ENCODE data around the gene RBM15B.

Gene RBM15B

DNA sequence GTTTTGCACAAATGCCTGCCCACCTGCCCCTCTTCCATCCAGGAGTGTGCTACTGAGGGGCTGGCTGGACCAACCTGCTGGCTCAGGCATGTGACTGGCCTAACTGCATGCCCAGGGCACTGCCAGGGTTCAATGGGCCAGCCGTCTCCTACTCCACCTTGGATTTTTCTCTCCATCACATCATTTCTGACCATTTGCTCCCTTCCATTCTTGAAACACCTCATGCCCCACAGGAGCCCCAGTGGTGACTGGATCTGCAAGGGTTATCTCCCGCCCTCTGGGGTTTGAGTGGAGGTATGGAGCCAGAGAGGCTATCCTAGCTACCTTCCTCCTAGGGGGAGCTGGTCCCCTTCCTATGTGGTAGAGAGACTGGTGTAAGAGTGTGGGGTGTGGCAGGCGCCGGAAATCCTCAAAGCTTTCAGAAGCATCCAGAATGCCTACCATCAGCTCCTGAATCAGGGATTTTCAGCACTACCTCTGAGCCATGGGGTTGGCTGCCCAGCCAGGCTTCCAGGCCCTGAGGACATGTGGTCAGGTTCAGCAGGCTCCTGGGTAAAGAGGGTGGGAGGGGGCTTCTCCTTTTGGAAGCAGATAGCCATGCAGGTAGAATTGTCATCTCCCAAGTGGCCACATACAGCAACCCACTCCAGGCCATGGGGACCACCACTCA lies 8.9 kb upstream of the RBM15B start:
- TF ChIP-seq, protein P1, sequence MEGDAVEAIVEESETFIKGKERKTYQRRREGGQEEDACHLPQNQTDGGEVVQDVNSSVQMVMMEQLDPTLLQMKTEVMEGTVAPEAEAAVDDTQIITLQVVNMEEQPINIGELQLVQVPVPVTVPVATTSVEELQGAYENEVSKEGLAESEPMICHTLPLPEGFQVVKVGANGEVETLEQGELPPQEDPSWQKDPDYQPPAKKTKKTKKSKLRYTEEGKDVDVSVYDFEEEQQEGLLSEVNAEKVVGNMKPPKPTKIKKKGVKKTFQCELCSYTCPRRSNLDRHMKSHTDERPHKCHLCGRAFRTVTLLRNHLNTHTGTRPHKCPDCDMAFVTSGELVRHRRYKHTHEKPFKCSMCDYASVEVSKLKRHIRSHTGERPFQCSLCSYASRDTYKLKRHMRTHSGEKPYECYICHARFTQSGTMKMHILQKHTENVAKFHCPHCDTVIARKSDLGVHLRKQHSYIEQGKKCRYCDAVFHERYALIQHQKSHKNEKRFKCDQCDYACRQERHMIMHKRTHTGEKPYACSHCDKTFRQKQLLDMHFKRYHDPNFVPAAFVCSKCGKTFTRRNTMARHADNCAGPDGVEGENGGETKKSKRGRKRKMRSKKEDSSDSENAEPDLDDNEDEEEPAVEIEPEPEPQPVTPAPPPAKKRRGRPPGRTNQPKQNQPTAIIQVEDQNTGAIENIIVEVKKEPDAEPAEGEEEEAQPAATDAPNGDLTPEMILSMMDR (IDR thresholded peaks at IDR 0.05; ENCODE audit: control insufficient read depth, insufficient read depth, low read depth, low read length, missing control alignments), result no peak
- DNase-seq (ENCODE audit: low read depth), result no peak
- H3K4me3 ChIP-seq (ENCODE audit: control insufficient read depth, low read depth, low read length), result no peak overlapping the region

DNA sequence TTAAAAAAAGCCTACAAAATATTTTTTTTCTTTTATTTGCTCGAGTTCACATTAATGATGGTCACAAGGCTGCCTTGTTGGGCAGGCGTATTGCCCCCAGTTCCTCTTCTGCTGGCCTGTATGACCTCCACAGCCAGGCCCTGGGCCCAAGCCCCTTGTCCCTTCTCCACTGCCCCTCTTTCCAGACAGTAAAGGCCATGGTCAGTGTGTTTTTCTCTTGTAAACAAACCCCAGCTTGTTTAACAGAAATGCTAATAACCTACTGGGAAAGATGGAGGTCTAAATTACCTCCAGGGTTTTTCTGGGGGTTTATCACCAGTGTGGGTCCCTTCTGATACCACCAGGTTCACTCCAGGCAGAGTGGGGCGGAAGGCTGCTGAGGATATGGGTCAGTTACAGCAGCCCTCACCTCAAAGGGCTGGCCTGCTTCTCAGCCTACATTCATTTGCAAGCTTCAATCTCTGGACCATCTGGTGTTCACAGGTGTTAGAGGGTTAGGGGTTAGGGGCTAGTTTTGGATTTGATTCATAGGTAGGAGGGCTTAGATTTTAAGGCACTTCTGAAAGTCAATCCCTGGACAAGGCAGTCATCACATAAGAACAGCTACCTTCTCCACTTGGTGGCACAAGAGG lies 8.0 kb upstream of the RBM15B start:
- DNase-seq (ENCODE audit: low read depth), result no peak
- TF ChIP-seq, protein P1 (IDR thresholded peaks at IDR 0.05; ENCODE audit: control insufficient read depth, insufficient read depth, low read depth, low read length, missing control alignments), result no peak
- H3K4me3 ChIP-seq (ENCODE audit: control insufficient read depth, low read depth, low read length), result no peak overlapping the region

DNA sequence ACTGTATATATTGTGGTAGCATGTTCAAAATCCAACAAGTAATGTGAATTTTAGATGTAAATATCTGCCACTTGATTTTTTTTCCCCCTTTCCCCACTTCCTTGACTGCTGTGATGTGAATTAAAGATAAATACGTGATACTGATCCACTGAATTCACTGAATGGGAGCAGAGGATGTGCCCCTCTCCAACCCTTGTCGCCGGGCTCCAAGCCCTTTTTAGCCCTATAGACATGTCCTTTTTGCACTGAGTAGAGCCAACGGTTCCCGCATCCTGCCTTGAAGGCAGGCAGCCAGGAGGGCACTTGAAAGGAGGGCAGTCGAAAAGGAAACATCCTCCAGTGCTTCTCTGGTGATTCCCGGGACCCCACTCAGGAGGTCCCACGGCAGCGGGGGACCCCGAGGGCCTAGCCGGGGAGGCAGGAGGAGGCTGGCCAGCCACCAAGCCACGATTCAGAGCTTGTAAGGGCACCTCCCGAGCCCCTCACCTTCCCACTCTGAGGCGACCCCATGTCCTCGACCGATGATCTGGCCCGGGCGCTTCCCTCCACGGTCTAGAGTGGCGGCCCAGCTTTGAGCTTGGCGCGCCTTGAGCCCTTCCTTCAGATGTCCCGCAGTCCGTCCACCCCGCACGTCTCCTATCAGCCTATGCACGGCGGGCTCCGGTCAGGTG lies 6.9 kb upstream of the RBM15B start:
- DNase-seq (ENCODE audit: low read depth), result no peak
- TF ChIP-seq, protein P1 (IDR thresholded peaks at IDR 0.05; ENCODE audit: control insufficient read depth, insufficient read depth, low read depth, low read length, missing control alignments), result no peak
- H3K4me3 ChIP-seq (ENCODE audit: control insufficient read depth, low read depth, low read length), result peak overlapping the region; percentile 92

DNA sequence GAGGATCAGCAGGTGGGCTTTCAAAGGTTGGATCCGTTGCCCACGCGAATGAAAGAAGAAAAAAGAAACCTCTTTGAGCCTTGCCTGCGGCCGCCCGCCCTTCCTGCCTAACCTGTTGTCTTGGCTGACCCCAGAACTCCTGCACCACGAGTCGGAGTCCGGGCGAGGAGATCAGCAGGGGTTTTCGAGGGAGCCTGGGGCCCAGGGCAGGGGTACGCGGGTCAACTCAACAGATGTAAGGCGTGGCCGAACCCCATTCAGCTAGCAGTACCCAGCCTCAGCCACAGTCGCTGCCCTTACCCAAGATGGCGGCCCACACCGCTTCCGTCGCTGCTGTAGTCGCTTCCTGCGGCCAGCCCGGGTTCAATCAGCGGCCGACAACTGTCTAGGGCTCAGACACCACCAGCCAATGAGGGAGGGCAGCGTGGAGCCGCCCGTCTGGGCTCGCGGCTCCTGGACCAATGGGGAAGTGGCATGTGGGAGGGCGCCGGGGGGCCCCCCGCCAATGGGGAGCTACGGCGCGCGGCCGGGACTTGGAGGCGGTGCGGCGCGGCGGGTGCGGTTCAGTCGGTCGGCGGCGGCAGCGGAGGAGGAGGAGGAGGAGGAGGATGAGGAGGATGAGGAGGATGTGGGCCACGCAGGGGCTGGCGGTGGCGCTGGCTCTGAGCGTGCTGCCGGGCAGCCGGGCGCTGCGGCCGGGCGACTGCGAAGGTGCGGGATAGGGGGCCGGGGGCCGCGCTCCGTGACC lies 6.2 kb upstream of the RBM15B start, which contains the start of gene MANF:
Gene MANF (plus strand): TSS at position 566 of the 748 bp plus-strand sequence. CDS start 52 bp downstream, at position 618.
- DNase-seq (ENCODE audit: low read depth), result peak; percentile 88
- peak within 1 kb of the TSS; percentile 92 for H3K4me3 ChIP-seq (ENCODE audit: control insufficient read depth, low read depth, low read length)
- TF ChIP-seq, protein P1 (IDR thresholded peaks at IDR 0.05; ENCODE audit: control insufficient read depth, insufficient read depth, low read depth, low read length, missing control alignments), result no peak

DNA sequence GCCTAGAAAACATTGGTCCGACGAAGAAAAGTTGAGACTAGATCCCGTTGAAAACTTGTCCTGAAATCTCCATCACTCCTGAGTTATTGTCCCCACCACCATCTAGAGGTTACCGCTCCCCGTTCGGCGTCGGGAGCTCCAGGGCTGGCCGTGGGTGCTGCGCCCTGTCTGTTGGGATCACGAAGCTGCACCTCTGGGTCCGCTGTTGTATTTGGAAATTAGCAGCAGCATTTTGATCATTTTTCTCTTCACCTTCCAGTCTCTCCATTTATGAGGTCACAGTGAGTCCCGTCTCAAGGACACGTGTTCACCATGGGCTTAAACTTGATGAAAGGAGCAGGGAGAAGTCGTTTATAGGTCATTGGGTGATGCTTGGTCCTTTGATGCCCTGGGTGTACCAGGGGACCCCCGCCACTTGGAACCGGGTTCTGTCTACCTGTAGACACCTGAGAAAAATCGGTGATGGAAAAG lies 5.4 kb upstream of the RBM15B start:
- no peak for DNase-seq (ENCODE audit: low read depth)
- H3K4me3 ChIP-seq (ENCODE audit: control insufficient read depth, low read depth, low read length), result peak overlapping the region; percentile 78
- TF ChIP-seq, protein P1 (IDR thresholded peaks at IDR 0.05; ENCODE audit: control insufficient read depth, insufficient read depth, low read depth, low read length, missing control alignments), result no peak
